RWPE1 (cell line): ENCODE measurements around the gene PPP1R3D.

ENCODE experiments used
- CTCF ChIA-PET: fragments of 350-600 bp; sonication (Branson Sonifier 250); formaldehyde crosslinking; extraction: SDS; loops from one replicate; lab custom pipeline; 2021; lab: Yijun Ruan, JAX
- POLR2A ChIA-PET: fragments of 400-600 bp; formaldehyde crosslinking; extraction: SDS; loops from one replicate; lab custom pipeline; 2020; ENCODE audit warnings: antibody characterized with exemption; ENCODE audit not compliant: low non-redundant PET; lab: Yijun Ruan, JAX
- DNase-seq: peaks from one replicate; pipeline ENCODE4 v3.0.0; 2012; ENCODE audit warnings: low spot score
- H3K27ac ChIP-seq: fragments of 450-650 bp; 2 replicates; pipeline ENCODE4 v1.5.1; 2017
- TF ChIP-seq, protein P1 (sequence below): fragments of 450-650 bp; conservative IDR thresholded peaks from 2 replicates; pipeline ENCODE4 v1.5.1; 2017; ENCODE audit warnings: low read depth, mild to moderate bottlenecking

The PPP1R3D gene, protein sequence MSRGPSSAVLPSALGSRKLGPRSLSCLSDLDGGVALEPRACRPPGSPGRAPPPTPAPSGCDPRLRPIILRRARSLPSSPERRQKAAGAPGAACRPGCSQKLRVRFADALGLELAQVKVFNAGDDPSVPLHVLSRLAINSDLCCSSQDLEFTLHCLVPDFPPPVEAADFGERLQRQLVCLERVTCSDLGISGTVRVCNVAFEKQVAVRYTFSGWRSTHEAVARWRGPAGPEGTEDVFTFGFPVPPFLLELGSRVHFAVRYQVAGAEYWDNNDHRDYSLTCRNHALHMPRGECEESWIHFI

DNA sequence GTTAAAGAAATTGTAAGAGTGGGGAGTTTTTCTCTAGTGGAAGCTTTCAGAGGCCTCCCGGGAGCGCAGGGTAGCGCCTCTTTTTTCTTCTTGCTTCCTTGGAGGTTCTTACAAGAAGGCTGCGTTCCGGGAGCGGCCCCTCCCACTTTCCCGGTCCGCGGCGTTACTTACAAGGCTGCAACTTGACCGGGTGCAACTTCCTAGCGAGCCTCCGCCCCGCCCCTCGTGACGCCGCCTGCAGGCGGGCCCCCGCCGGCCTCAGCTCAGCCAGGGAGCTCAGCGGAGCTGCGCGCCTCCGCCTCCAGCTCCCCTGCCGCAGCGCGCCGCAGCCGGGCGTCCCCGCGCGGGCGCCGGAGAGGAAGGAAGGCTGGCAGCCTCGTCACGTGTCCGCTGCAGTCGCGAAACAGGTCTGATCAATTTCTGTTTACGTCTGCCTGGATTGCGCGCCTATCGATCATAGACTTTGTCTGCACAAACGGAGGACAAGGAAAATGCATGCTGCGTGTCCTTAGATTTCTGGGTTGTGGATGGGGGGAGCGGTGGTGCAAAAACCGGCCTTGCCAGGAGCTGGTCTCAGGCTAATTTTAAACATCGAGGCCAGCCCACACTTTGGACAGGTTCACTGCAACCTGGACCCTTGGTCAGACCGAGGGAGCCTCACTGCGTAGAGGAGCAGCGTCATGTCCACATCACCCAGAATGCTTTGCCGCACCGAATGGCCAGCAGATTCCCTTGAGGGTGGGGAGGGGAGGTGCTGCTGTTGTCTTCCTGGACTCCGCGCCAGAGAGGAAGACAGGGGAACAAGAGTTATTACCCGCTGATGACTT is at the start of gene PPP1R3D, which contains the start of gene FAM217B:
PPP1R3D (minus strand) TSS at position 177 of the 827 bp plus-strand sequence. CDS start 374 bp downstream, outside the sequence.
FAM217B (plus strand) TSS at position 261 of the 827 bp plus-strand sequence. CDS start 3,555 bp downstream, outside the sequence.
- TF ChIP-seq, protein P1, sequence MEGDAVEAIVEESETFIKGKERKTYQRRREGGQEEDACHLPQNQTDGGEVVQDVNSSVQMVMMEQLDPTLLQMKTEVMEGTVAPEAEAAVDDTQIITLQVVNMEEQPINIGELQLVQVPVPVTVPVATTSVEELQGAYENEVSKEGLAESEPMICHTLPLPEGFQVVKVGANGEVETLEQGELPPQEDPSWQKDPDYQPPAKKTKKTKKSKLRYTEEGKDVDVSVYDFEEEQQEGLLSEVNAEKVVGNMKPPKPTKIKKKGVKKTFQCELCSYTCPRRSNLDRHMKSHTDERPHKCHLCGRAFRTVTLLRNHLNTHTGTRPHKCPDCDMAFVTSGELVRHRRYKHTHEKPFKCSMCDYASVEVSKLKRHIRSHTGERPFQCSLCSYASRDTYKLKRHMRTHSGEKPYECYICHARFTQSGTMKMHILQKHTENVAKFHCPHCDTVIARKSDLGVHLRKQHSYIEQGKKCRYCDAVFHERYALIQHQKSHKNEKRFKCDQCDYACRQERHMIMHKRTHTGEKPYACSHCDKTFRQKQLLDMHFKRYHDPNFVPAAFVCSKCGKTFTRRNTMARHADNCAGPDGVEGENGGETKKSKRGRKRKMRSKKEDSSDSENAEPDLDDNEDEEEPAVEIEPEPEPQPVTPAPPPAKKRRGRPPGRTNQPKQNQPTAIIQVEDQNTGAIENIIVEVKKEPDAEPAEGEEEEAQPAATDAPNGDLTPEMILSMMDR = 0 out of 2 replicates have a peak, but pooled peaks have one; percentile 11
- peak within 1 kb of the TSS; percentile 97 for H3K27ac ChIP-seq
- peak; percentile 99 for DNase-seq
- POLR2A ChIA-PET = interaction anchor here (0.5 to 1.5 kb wide), 3 partner anchors 8 to 45 kb away, joined by 3 to 5 read pairs (median 3); no protein-coding TSS in a partner anchor
- CTCF ChIA-PET = interaction anchor here (0.5 to 1.4 kb wide), 8 partner anchors 8 to 877 kb away, joined by 3 to 6 read pairs (median 4); no protein-coding TSS in a partner anchor

DNA sequence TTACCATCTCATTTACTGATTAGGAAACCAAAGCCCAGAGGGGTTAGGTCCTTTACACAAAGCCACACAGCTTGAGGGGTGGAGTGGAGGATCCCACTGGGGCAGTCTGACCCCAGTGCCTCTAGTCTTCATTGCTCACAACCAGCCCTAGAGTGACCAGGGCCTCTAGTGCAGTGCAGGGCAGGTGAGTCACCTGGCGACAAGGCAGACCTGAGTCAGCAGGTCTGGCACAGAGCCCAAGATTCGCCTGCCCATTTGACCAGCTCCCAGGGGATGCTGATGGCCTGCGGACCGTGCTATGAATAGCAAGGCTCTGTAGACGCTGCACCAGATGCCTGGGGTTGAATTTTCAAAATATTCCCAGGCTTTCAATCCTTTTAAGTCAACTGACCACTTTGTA is 48.0 kb upstream of the PPP1R3D start:
- DNase-seq = peak; percentile 92
- TF ChIP-seq, protein P1 = no peak
- no peak overlapping the region for H3K27ac ChIP-seq
- CTCF ChIA-PET = interaction anchor here (0.7 to 1.2 kb wide), 2 partner anchors 15 to 16 kb away, joined by 4 read pairs; no protein-coding TSS in a partner anchor
- POLR2A ChIA-PET = no interaction called here

DNA sequence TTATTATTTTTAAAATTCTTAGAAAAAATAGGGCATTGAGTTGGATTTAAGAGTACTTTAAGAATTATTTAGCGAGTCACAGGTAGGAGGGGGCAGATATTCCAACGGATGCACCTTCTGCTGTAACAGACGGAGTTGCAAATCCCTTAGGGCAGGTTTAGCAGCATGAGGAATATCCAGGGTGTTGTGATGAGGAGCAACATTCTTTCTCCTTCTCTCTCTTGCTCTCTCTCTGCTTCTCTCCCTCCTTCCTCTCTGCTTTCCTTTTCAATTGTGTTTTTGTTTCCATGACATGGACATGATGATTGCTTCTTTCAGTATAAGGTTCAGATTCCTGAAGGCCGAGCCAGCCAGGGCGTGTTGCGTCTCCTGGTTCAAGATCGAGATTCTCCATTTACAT is 47.0 kb upstream of the PPP1R3D start:
- POLR2A ChIA-PET = no interaction called here
- no peak overlapping the region for H3K27ac ChIP-seq
- CTCF ChIA-PET = interaction anchor here (0.6 to 1.2 kb wide), 2 partner anchors 53 to 60 kb away, joined by 3 to 5 read pairs; partner anchors contain the start of gene SYCP2
- TF ChIP-seq, protein P1 = no peak
- DNase-seq = no peak

DNA sequence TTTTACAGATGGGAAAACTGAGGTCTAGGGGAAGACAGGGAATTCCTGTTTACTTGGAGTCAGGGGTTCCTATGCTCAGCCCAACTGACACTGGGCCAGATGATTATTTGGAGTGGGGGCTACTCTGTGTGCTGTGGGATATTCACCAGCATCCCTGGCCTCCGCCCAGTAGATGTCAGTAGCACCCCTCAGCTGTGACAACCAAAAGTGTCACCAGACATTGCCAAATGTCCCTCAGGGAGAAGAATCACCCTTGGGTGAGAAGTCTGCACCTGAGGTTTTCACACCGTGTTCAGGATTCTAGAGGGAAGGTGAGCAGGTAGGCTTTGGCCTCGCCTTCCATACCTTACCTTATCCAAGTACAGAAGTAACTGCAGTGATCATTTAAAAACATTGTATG is 45.8 kb upstream of the PPP1R3D start:
- CTCF ChIA-PET = interaction anchor here (0.6 to 1.2 kb wide), 3 partner anchors 52 to 1200 kb away, joined by 3 to 5 read pairs (median 3); partner anchors contain the start of gene SYCP2

DNA sequence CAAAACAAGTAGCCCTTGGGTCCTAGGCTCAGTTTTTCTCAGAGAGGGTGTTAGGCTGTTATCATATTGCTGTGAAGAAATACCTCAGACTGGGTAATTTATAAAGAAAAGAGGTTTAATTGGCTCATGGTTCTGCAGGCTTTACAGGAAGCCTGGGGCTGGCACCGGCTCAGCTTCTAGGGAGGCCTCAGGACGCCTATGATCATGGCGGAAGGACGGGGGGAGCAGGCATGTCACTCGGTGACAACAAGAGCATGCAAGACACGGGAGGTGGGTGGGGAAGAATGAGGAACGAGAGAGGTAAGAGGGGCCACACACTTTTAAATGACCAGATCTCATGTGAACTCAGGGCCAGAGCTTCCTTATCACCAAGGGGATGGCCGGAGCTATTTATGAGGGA is 45.1 kb upstream of the PPP1R3D start:
- H3K27ac ChIP-seq = no peak overlapping the region
- ChIA-PET CTCF (no interaction called here), POLR2A (no interaction called here)
- DNase-seq = no peak
- TF ChIP-seq, protein P1 = no peak

More for the DNA sequence above, 45.8 kb upstream of the PPP1R3D start:
- POLR2A ChIA-PET = interaction anchor here (0.6 kb wide), 1 partner anchor 45 kb away, joined by 3 read pairs; no protein-coding TSS in a partner anchor
- TF ChIP-seq, protein P1 = peak; percentile 26; the same call in 1 of the 2 replicates
- DNase-seq = no peak
- H3K27ac ChIP-seq = no peak overlapping the region

DNA sequence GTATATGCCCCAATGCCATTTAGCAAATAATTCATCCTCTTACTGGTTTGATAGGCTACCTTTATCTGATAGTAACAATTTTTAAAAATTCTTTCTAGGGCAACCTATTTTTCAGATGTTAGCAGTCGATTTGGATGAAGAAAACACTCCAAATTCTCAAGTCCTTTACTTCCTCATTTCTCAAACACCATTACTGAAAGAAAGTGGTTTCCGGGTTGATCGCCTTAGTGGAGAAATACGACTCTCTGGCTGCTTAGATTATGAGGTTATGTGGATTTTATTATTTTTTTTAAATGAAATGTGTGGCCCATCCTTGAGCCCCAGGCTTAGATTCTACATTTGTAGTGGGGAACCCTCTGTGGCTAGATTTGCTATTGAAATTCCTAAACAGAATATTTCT is 44.4 kb upstream of the PPP1R3D start:
- H3K27ac ChIP-seq = no peak overlapping the region
- ChIA-PET CTCF (no interaction called here), POLR2A (no interaction called here)
- DNase-seq = no peak
- TF ChIP-seq, protein P1 = no peak
